Keratinocyte (primary cell): ENCODE results near the gene HLF. TPM values are rescaled to one million over a fixed set of nuclear protein-coding genes. Genes with fewer than 3 reads are reported as not detected.

Experiments used
- DNase-seq: peaks from one replicate; pipeline ENCODE4 v3.0.0-alpha.2; 2011; ENCODE audit warnings: low read depth, missing footprints, low spot score
- FAIRE-seq: peaks from 2 replicates; lab custom pipeline; 2011; peaks lifted over from hg19 to GRCh38; lab: Jason Lieb, UNC
- H2AFZ ChIP-seq: 2 replicates; pipeline ENCODE4 v1.6.0; 2012; ENCODE audit warnings: low read length, control low read depth, inconsistent platforms; ENCODE audit not compliant: control insufficient read depth
- H3K27ac ChIP-seq: 2 replicates; pipeline ENCODE4 v1.5.1; 2011; ENCODE audit warnings: low read length; ENCODE audit not compliant: control insufficient read depth, insufficient read depth
- H3K27me3 ChIP-seq: 3 replicates; pipeline ENCODE4 v1.6.0; 2011; ENCODE audit warnings: low read length; ENCODE audit not compliant: control insufficient read depth, insufficient read depth; ENCODE audit errors: extremely low read depth
- H3K36me3 ChIP-seq, 2 experiments: 2 replicates in 1 of 2; 3 replicates in 1 of 2; pipeline ENCODE4 v1.5.1; 2011; ENCODE audit warnings: low read length in 2 of 2, mild to moderate bottlenecking in 1 of 2; ENCODE audit not compliant: control insufficient read depth in 2 of 2, insufficient read depth in 2 of 2; ENCODE audit errors: extremely low read depth in 1 of 2
- H3K4me1 ChIP-seq: 3 replicates; pipeline ENCODE4 v1.5.1; 2011; ENCODE audit warnings: low read length; ENCODE audit not compliant: control insufficient read depth, insufficient read depth; ENCODE audit errors: extremely low read depth
- H3K4me2 ChIP-seq: 3 replicates; pipeline ENCODE4 v1.6.0; 2011; ENCODE audit warnings: low read depth, low read length; ENCODE audit not compliant: control insufficient read depth, insufficient read depth; ENCODE audit errors: extremely low read depth
- H3K4me3 ChIP-seq, 3 experiments: fragments of 200-600 bp in 1 of 3; sonication (generic) in 1 of 3; 2 replicates in 2 of 3; 3 replicates in 1 of 3; pipeline ENCODE4 v1.5.1; 2011 to 2016; ENCODE audit warnings: low read length in 3 of 3, mild to moderate bottlenecking in 3 of 3, control low read depth in 2 of 3, inconsistent platforms in 1 of 3, low read depth in 1 of 3, mixed read lengths in 1 of 3, mixed run types in 1 of 3, moderate library complexity in 1 of 3; ENCODE audit not compliant: control insufficient read depth in 2 of 3, insufficient read depth in 2 of 3; ENCODE audit errors: extremely low read depth in 1 of 3
- H3K79me2 ChIP-seq: 2 replicates; pipeline ENCODE4 v1.6.0; 2012; ENCODE audit warnings: low read length; ENCODE audit not compliant: control insufficient read depth, insufficient read depth
- H3K9ac ChIP-seq: 3 replicates; pipeline ENCODE4 v1.6.0; 2011; ENCODE audit warnings: low read length; ENCODE audit not compliant: control insufficient read depth, insufficient read depth; ENCODE audit errors: extremely low read depth
- H3K9me1 ChIP-seq: 3 replicates; pipeline ENCODE4 v1.6.0; 2011; ENCODE audit warnings: low read length; ENCODE audit not compliant: control insufficient read depth, insufficient read depth; ENCODE audit errors: extremely low read depth
- H3K9me3 ChIP-seq: 2 replicates; pipeline ENCODE4 v1.5.1; 2012; ENCODE audit warnings: low read depth, low read length; ENCODE audit not compliant: control insufficient read depth
- H4K20me1 ChIP-seq: 3 replicates; pipeline ENCODE4 v1.6.0; 2011; ENCODE audit warnings: low read length; ENCODE audit not compliant: control insufficient read depth, insufficient read depth; ENCODE audit errors: extremely low read depth
- EZH2 ChIP-seq: IDR thresholded peaks from one replicate; pipeline ENCODE4 v1.6.1; 2012; ENCODE audit warnings: inconsistent platforms, mild to moderate bottlenecking, low read length, moderate library complexity
- dilution Hi-C: fragments of 300-500 bp; cut with MboI; formaldehyde crosslinking; loops from one replicate; pipeline ENCODE4 v1.7.0; 2020; ENCODE audit warnings: low sequenced_read_pairs; ENCODE audit not compliant: extremely low pct_ligation_motif_present
- polyA plus RNA-seq, 5 experiments: library from polyadenylated mRNA; depleted of rRNA in 3 of 5; stranded (reverse) in 3 of 5; stranded (forward) in 1 of 5; unstranded in 1 of 5; fragments of >200 nt; gene quantifications; 1 replicate in 1 of 5; 2 replicates in 3 of 5; 3 replicates in 1 of 5; pipeline versions ENCODE4 v1.2.1 to v1.2.3, GENCODE V29; 2011 to 2012; ENCODE audit warnings: missing spikeins in 2 of 5, low read depth in 1 of 5, low replicate concordance in 1 of 5
- TF ChIP-seq, protein P1 (sequence below), 3 experiments: IDR thresholded peaks in 1 of 3; conservative IDR thresholded peaks in 1 of 3; optimal IDR thresholded peaks in 1 of 3; 2 replicates in 2 of 3; 3 replicates in 1 of 3; pipeline versions ENCODE3 to v1.5.1; 2011; ENCODE audit warnings: low read length in 3 of 3, mild to moderate bottlenecking in 3 of 3, moderate library complexity in 2 of 3, control low read depth in 1 of 3, inconsistent platforms in 1 of 3; ENCODE audit not compliant: insufficient read depth in 2 of 3; ENCODE audit errors: extremely low read depth in 1 of 3

Gene HLF
- polyA plus RNA-seq, 1 donor (not counting 4 experiments of a cell fraction or from before 2014, with no cell fraction given): 0.21 TPM

DNA sequence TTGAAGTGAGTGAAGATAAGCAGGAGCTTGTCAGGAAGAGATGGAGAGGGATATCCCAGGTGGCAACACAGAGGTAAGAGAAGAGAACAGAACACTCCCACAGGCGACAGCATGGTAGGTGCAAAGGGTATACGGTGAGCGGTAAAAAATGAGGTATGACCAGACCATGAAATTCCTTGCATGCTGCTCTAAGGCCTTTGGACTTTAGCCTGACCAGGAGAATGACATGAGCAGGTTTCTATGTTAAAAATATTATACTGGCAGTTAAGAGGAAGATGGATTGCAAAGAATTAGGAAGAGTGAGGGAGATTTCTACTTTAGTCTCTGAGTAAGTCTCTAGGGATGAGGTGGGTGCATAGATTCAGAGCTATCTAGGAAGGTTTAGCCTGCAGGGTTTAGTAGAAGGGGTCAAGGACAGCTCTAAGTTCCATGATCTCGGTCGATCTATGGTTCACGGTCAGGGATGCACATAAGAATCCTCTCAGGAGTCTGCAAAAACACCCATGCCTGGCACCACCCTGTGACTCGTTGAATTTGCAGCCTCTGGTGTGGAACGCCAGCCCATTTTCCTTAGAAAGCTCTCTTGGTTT is 65.7 kb downstream of the HLF start:
- H3K9me3 ChIP-seq: no peaks in the 10 kb centered on the region
- no peaks in the 10 kb centered on the region for H3K9me1 ChIP-seq
- H3K27me3 ChIP-seq: no peaks in the 10 kb centered on the region
- no peaks in the 10 kb centered on the region for H3K79me2 ChIP-seq
- no peak overlapping the region for H3K4me2 ChIP-seq
- dilution Hi-C loops: no loop called here
- H3K4me1 ChIP-seq: peaks cover 6% of the 10 kb centered on the region
- H4K20me1 ChIP-seq: no peaks in the 10 kb centered on the region
- H3K4me3 ChIP-seq: no peak overlapping the region
- H2AFZ ChIP-seq: no peak overlapping the region
- H3K27ac ChIP-seq: no peak overlapping the region
- no peak for DNase-seq
- TF ChIP-seq EZH2: no peak
- TF ChIP-seq, protein P1, sequence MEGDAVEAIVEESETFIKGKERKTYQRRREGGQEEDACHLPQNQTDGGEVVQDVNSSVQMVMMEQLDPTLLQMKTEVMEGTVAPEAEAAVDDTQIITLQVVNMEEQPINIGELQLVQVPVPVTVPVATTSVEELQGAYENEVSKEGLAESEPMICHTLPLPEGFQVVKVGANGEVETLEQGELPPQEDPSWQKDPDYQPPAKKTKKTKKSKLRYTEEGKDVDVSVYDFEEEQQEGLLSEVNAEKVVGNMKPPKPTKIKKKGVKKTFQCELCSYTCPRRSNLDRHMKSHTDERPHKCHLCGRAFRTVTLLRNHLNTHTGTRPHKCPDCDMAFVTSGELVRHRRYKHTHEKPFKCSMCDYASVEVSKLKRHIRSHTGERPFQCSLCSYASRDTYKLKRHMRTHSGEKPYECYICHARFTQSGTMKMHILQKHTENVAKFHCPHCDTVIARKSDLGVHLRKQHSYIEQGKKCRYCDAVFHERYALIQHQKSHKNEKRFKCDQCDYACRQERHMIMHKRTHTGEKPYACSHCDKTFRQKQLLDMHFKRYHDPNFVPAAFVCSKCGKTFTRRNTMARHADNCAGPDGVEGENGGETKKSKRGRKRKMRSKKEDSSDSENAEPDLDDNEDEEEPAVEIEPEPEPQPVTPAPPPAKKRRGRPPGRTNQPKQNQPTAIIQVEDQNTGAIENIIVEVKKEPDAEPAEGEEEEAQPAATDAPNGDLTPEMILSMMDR (optimal IDR thresholded peaks at IDR 0.05 in 1 of 3, IDR thresholded peaks at IDR 0.05 in 1 of 3, conservative IDR thresholded peaks at IDR 0.05 in 1 of 3; ENCODE audit: extremely low read depth in 1 of 3, insufficient read depth in 2 of 3, low read length in 3 of 3): no peak
- H3K36me3 ChIP-seq: no peaks in the 10 kb centered on the region
- no peak overlapping the region for H3K9ac ChIP-seq
- no peak for FAIRE-seq

DNA sequence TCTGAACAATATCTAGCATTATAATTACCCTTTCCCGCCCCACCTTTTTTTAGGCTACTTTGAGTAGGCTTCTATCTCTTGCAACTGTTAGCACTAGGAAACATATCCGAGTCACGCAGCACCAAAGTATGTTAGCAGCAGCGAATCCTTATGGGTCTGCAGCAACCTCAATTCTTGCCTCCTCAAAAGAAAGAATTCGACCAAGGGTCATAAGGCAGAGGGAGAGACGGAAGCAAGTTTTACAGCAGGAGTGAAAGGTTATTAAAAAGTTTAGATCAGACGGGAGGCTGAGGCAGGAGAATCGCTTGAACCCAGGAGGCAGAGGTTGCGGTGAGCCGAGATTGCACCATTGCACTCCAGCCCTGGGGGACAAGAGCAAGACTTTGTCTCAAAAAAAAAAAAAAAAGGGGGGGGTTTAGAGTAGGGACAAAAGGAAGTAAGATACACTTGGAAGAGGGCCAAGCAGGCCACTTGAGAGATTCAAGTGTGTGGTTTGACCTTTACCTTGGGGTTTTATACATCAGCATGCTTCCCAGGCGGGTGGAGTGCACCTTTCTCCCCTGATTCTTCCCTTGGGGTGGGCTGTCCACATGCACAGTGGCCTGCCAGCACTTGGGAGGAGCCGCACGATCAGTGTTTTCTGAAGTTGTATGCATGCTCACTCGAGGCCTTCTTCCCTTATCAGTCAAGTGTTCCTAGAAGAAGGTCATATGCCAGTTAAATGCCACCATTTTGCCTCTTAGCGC is 67.7 kb downstream of the HLF start:
- no peak overlapping the region for H2AFZ ChIP-seq
- H3K4me1 ChIP-seq: peaks cover 4% of the 10 kb centered on the region
- no peak for FAIRE-seq
- H4K20me1 ChIP-seq: no peaks in the 10 kb centered on the region
- dilution Hi-C loops: no loop called here
- H3K9me1 ChIP-seq: no peaks in the 10 kb centered on the region
- H3K4me3 ChIP-seq: no peak overlapping the region
- no peaks in the 10 kb centered on the region for H3K36me3 ChIP-seq
- no peak overlapping the region for H3K9ac ChIP-seq
- no peaks in the 10 kb centered on the region for H3K27me3 ChIP-seq
- no peaks in the 10 kb centered on the region for H3K79me2 ChIP-seq
- H3K27ac ChIP-seq: no peak overlapping the region
- H3K9me3 ChIP-seq: no peaks in the 10 kb centered on the region
- TF ChIP-seq EZH2: no peak
- TF ChIP-seq, protein P1 (optimal IDR thresholded peaks at IDR 0.05 in 1 of 3, IDR thresholded peaks at IDR 0.05 in 1 of 3, conservative IDR thresholded peaks at IDR 0.05 in 1 of 3; ENCODE audit: extremely low read depth in 1 of 3, insufficient read depth in 2 of 3, low read length in 3 of 3): no peak
- no peak for DNase-seq
- no peak overlapping the region for H3K4me2 ChIP-seq
